HFFc6 (cell line): ENCODE measurements around the gene TULP4. TPM values are rescaled to one million over a fixed set of nuclear protein-coding genes. Genes with fewer than 3 reads are reported as not detected.

Source experiments
- DNase-seq: peaks from one replicate; pipeline ENCODE4 v3.0.0-alpha.2; 2018
- H3K27ac Mint-ChIP-seq: 2 replicates; pipeline ENCODE4 v1.8.0; 2020; ENCODE audit warnings: mild to moderate bottlenecking, mixed read lengths
- H3K27me3 Mint-ChIP-seq: 2 replicates; pipeline ENCODE4 v1.8.0; 2021; ENCODE audit warnings: mild to moderate bottlenecking, moderate library complexity, mixed read lengths; ENCODE audit not compliant: insufficient read depth
- H3K36me3 Mint-ChIP-seq: 2 replicates; pipeline ENCODE4 v1.8.0; 2021; ENCODE audit warnings: low read depth, mixed read lengths
- H3K4me1 Mint-ChIP-seq: 2 replicates; pipeline ENCODE4 v1.8.0; 2020; ENCODE audit warnings: low read depth, mixed read lengths
- H3K4me3 Mint-ChIP-seq: 2 replicates; pipeline ENCODE4 v1.8.0; 2020; ENCODE audit warnings: mild to moderate bottlenecking, moderate library complexity, mixed read lengths
- H3K9me3 Mint-ChIP-seq: 2 replicates; pipeline ENCODE4 v1.8.0; 2020; ENCODE audit warnings: mild to moderate bottlenecking, mixed read lengths
- total RNA-seq, 6 experiments: library from RNA; stranded (reverse); fragmentation: NEBNext Ultra II Directional; extraction: Animal tissue kit (Norgen Biotek cat#: 25700); gene quantifications; 2 replicates in 1 of 6; 3 replicates in 5 of 6; pipeline ENCODE4 v1.2.3, GENCODE V29; 2021
- TF ChIP-seq, protein P1 (sequence below): fragments of 200-600 bp; sonication (generic); IDR thresholded peaks from 2 replicates; pipeline ENCODE4 v1.5.0; 2021; ENCODE audit warnings: antibody characterized with exemption, mild to moderate bottlenecking

TULP4 gene
- total RNA-seq, 6 experiments from 2014 or later: 48.4 to 55.2 (median 51.8) TPM

DNA sequence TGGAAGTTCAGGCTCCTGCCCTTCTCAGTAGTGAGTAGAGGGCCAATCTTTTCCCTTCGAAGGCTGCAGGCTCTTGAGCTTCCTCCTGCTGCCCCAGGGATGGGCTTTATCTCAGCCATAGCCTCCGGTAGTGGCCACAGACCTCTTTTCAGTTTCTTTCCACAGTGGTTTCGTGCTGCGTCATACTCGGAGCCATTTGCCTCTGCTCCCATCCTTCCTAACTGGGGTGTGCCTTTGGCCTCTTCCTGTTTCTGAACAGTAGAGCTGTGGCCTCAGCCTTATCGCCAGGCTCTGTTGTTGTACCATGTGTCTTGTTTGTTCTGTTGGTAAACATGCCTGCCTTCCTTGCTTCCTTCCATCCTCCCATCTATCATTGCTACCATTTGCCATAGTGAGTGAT is 54.1 kb downstream of the TULP4 start:
- Mint-ChIP-seq H3K9me3 (peaks cover 10% of the 10 kb centered on the region), H3K27ac (no peak overlapping the region), H3K4me3 (no peak overlapping the region), H3K36me3 (peaks cover 16% of the 10 kb centered on the region), H3K4me1 (peaks cover 9% of the 10 kb centered on the region), H3K27me3 (no peaks in the 10 kb centered on the region)
- TF ChIP-seq, protein P1, sequence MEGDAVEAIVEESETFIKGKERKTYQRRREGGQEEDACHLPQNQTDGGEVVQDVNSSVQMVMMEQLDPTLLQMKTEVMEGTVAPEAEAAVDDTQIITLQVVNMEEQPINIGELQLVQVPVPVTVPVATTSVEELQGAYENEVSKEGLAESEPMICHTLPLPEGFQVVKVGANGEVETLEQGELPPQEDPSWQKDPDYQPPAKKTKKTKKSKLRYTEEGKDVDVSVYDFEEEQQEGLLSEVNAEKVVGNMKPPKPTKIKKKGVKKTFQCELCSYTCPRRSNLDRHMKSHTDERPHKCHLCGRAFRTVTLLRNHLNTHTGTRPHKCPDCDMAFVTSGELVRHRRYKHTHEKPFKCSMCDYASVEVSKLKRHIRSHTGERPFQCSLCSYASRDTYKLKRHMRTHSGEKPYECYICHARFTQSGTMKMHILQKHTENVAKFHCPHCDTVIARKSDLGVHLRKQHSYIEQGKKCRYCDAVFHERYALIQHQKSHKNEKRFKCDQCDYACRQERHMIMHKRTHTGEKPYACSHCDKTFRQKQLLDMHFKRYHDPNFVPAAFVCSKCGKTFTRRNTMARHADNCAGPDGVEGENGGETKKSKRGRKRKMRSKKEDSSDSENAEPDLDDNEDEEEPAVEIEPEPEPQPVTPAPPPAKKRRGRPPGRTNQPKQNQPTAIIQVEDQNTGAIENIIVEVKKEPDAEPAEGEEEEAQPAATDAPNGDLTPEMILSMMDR: no peak
- no peak for DNase-seq

GRCh38 chr6:158367816-158368215 is 55.6 kb downstream of the TULP4 start:
- no peaks in the 10 kb centered on the region for H3K4me1 Mint-ChIP-seq
- peaks cover 16% of the 10 kb centered on the region for H3K36me3 Mint-ChIP-seq
- TF ChIP-seq, protein P1: no peak
- H3K27ac Mint-ChIP-seq: no peak overlapping the region
- DNase-seq: no peak
- H3K27me3 Mint-ChIP-seq: no peaks in the 10 kb centered on the region
- H3K4me3 Mint-ChIP-seq: no peak overlapping the region
- peaks cover 10% of the 10 kb centered on the region for H3K9me3 Mint-ChIP-seq

DNA sequence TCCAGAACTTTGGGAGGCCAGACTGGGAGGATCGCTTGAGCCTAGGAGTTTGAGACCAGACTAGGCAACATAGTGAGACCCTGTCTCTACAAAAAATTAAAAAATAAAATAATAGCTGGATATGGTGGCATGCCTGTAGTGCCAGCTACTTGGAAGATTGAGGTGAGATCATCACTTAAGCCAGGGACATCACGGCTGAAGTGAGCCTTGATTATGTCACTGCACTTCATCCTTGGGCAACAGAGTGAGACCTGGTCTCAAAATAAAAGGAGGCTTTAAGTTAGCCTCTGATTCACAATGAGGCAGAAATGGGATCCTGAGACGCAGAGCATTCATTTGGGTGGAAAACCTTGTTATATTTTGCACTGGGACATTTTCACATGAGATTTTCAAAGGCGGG is 57.0 kb downstream of the TULP4 start:
- no peak for DNase-seq
- no peaks in the 10 kb centered on the region for H3K27me3 Mint-ChIP-seq
- peaks cover 10% of the 10 kb centered on the region for H3K9me3 Mint-ChIP-seq
- no peak overlapping the region for H3K27ac Mint-ChIP-seq
- TF ChIP-seq, protein P1: no peak
- peaks cover 15% of the 10 kb centered on the region for H3K36me3 Mint-ChIP-seq
- H3K4me3 Mint-ChIP-seq: no peak overlapping the region
- no peaks in the 10 kb centered on the region for H3K4me1 Mint-ChIP-seq

- Mint-ChIP-seq H3K4me3 (no peak overlapping the region), H3K36me3 (peaks cover 6% of the 10 kb centered on the region; the same call in 1 of the 2 replicates), H3K27me3 (no peaks in the 10 kb centered on the region), H3K4me1 (no peaks in the 10 kb centered on the region; the same call in 1 of the 2 replicates), H3K27ac (no peak overlapping the region), H3K9me3 (no peaks in the 10 kb centered on the region)
- TF ChIP-seq, protein P1: no peak
- no peak for DNase-seq
These were observed 58.5 kb downstream of the TULP4 start for GRCh38 chr6:158370805-158371204.

- H3K4me3 Mint-ChIP-seq: no peak overlapping the region
- H3K4me1 Mint-ChIP-seq: peaks cover 3% of the 10 kb centered on the region
- TF ChIP-seq, protein P1: no peak
- no peak overlapping the region for H3K27ac Mint-ChIP-seq
- no peaks in the 10 kb centered on the region for H3K9me3 Mint-ChIP-seq
- DNase-seq: no peak
- peaks cover 5% of the 10 kb centered on the region; the same call in 1 of the 2 replicates for H3K36me3 Mint-ChIP-seq
- no peaks in the 10 kb centered on the region for H3K27me3 Mint-ChIP-seq
These were observed 59.0 kb downstream of the TULP4 start for GRCh38 chr6:158371261-158371660.

- TF ChIP-seq, protein P1: no peak
- Mint-ChIP-seq H3K4me1 (peaks cover 16% of the 10 kb centered on the region), H3K27me3 (no peaks in the 10 kb centered on the region), H3K27ac (no peak overlapping the region), H3K4me3 (no peak overlapping the region), H3K36me3 (no peaks in the 10 kb centered on the region), H3K9me3 (no peaks in the 10 kb centered on the region)
- DNase-seq: no peak
These were observed 60.3 kb downstream of the TULP4 start for GRCh38 chr6:158372574-158372973.
